Stomach smooth muscle (tissue), 2 donors: ENCODE results near the gene MGME1.

ENCODE experiments used
- H3K27ac ChIP-seq: one replicate; pipeline ENCODE4 v1.7.0; 2013; ENCODE audit warnings: mild to moderate bottlenecking, low read length, inconsistent platforms
- H3K27me3 ChIP-seq, 2 donors: one replicate each; pipeline ENCODE4 v1.7.0; 2013; ENCODE audit warnings: low read length in 2 of 2; ENCODE audit not compliant: insufficient read depth in 2 of 2, control insufficient read depth in 1 of 2
- H3K36me3 ChIP-seq, 2 donors: one replicate each; pipeline ENCODE4 v1.7.0; 2013; ENCODE audit warnings: low read length in 2 of 2; ENCODE audit not compliant: control insufficient read depth in 2 of 2, insufficient read depth in 2 of 2
- H3K4me1 ChIP-seq: one replicate; pipeline ENCODE4 v1.7.0; 2013; ENCODE audit warnings: low read length; ENCODE audit not compliant: control insufficient read depth, insufficient read depth
- H3K4me3 ChIP-seq, 2 donors: one replicate each; pipeline ENCODE4 v1.7.0; 2013; ENCODE audit warnings: low read length in 2 of 2
- H3K9ac ChIP-seq, 2 donors: one replicate each; pipeline ENCODE4 v1.7.0; 2013; ENCODE audit warnings: low read length in 2 of 2, mild to moderate bottlenecking in 1 of 2
- H3K9me3 ChIP-seq, 2 donors: one replicate each; pipeline ENCODE4 v1.7.0; 2013; ENCODE audit warnings: low read length in 2 of 2; ENCODE audit not compliant: control insufficient read depth in 2 of 2
- donor health status: healthy.
- donor health status: Pancreatic carcinoma.

The MGME1 gene

DNA sequence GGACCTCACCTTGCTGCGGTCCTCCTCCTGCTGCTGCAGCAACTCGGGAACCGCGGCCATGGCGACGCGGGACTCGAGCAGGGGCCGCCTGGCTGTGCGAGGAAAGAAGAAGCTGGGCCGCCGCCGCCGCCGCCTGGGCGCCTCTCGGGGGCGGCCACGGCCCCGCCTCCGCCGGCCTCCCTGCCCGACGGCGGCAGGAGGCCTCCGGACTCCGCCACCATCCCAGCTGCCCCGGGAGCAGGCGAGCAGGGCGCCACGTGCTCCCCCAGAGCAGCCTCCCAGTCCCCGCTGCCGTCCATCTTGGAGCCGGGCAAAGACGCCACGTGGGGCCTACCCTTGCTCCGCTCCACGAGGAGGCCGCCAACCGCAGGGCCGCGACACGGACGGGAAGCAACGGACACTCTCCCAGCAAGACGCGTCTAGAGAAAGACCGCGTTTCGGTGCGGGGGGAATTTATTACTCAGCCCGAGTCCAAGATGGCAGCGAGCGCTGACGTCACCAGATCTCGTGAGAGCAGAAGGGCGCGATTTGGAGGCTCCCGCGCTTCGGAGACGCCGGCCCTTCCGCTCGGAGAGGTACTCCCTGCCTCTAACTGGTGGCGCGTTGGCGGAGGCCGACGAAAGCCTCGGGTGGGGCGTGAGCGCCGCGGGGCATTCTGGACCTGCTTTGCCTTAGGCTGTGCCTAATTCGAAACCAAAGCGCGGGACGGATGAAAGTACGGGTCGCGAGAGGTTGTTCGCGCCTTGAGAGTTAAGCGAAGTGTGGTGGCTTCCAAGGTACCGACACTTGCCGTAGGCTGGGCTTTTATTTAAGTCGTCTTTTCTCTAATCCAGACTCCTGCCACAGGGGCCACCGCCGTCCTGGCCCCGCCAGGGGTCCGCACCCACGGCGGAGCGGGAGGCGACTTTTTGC, at the start of gene MGME1, which contains the start of gene SNX5:
Gene MGME1 (plus strand): TSS at position 653 of the 912 bp plus-strand sequence. CDS start 842 bp downstream, outside the sequence.
Gene SNX5 (minus strand): TSS at position 429 of the 912 bp plus-strand sequence. CDS start 369 bp downstream, at position 60.
- peak within 1 kb of the TSS; percentile 93 to 95 for H3K4me3 ChIP-seq
- H3K9me3 ChIP-seq, result no peaks in the 10 kb centered on the region
- peak within 1 kb of the TSS; percentile 89 for H3K27ac ChIP-seq
- no peaks in the 10 kb centered on the region for H3K27me3 ChIP-seq
- peak within 1 kb of the TSS; percentile 91 to 93 for H3K9ac ChIP-seq
- H3K4me1 ChIP-seq, result peaks cover 17% of the 10 kb centered on the region
- H3K36me3 ChIP-seq, result no peaks in the 10 kb centered on the region

DNA sequence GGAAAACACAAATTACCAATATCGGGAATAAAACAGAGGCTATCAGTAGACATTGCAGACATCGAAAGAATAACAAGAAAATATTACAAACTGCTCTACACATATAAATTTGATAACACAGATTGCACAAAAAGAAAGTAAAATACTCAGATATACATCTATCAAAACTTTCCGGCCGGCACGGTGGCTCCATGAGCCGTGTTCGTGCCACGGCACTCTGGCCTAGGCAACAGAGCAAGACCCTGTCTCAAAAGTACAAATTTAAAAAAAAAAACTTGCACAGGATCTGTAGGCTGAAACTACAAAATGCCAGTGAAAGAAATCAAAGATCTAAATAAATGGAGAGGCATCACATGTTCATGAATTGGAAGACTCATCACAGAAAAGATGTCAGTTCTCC, 49.7 kb upstream of the MGME1 start:
- H3K4me1 ChIP-seq, result no peaks in the 10 kb centered on the region
- no peak overlapping the region for H3K27ac ChIP-seq
- H3K36me3 ChIP-seq, result no peaks in the 10 kb centered on the region
- no peak overlapping the region for H3K9ac ChIP-seq
- no peak overlapping the region for H3K4me3 ChIP-seq
- H3K27me3 ChIP-seq, result no peaks in the 10 kb centered on the region
- no peaks in the 10 kb centered on the region for H3K9me3 ChIP-seq

DNA sequence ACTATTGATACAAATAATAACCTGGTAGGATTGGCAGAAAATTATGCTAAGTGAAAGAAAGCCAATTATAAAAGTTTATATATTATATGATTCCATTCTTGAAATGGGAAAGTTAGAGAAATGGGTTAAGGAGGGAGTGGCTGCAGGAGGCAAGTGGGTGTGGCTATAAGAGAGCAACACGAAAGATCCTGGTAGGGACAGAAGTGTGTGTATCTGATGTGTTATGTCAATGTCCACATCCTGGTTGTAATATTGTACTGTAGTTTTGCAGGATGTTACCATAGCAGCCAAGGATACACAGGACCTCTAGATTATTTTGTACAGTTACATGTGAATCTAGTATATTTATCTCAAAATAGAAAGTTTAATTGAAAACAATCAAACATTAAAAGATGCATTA, 47.0 kb upstream of the MGME1 start:
- Histone ChIP-seq H3K27me3 (no peaks in the 10 kb centered on the region), H3K4me3 (no peak overlapping the region), H3K27ac (no peak overlapping the region), H3K4me1 (peaks cover 3% of the 10 kb centered on the region), H3K36me3 (no peaks in the 10 kb centered on the region), H3K9me3 (no peaks in the 10 kb centered on the region), H3K9ac (no peak overlapping the region)

DNA sequence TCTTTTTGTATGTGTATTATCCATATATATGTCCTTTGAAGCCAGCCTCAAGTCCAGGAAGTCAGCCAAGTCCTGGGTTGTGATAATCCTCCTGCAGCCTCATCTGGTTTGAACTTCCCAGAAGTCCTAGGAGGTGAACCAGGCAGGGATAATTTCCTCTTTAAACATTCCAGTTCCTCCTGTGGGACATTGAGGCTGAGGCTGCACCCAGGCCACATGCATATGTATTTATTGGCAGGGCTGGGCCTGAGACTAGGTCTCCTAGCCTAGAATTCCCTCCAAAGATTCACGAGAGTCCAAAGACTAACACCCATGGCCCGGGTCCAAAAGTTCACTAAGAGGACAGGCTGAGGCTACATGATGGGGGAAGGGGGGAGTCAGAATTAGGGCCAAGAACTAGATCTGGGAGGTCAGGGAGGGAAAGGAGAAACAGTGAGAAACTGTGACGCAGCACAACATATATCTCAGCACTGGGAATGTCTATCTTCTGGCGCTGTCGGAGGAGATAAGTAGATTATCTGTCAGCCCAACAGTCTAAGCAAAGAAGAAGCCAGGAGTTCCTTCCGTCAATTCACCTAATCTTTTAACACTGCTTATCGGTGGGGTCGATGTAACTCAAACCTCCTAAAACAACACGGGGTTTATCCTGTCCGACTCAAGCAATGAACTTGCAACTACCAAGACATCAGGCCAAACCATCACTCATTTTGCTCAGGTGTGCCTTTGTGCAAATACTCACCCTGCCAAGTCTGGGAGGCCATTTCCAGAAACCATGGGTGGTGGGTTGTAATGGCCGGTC, 43.5 kb upstream of the MGME1 start:
- H3K4me1 ChIP-seq, result peaks cover 5% of the 10 kb centered on the region
- H3K4me3 ChIP-seq, result no peak overlapping the region
- H3K27me3 ChIP-seq, result no peaks in the 10 kb centered on the region
- no peak overlapping the region for H3K9ac ChIP-seq
- no peak overlapping the region for H3K27ac ChIP-seq
- H3K9me3 ChIP-seq, result no peaks in the 10 kb centered on the region
- no peaks in the 10 kb centered on the region for H3K36me3 ChIP-seq

DNA sequence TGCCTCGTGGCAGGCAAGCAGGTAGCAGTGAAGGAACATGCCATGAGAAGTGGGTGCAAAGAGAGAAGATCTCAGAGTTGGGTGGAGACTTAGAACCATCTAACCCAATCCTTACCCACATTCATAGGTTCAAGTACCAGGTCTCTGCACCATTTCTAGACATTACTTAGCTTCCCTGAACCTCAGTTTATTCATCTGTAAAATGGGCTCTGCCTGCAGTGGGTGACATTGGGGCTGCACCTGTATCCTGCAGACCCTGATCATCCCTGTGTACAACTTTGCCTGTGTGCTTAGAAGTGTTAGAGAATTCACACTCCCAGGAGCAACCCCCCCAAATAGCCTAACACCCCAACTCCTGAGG, 42.9 kb upstream of the MGME1 start:
- H3K9me3 ChIP-seq, result no peaks in the 10 kb centered on the region
- H3K4me1 ChIP-seq, result peaks cover 5% of the 10 kb centered on the region
- H3K4me3 ChIP-seq, result no peak overlapping the region
- no peaks in the 10 kb centered on the region for H3K27me3 ChIP-seq
- no peaks in the 10 kb centered on the region for H3K36me3 ChIP-seq
- H3K9ac ChIP-seq, result no peak overlapping the region
- H3K27ac ChIP-seq, result no peak overlapping the region

DNA sequence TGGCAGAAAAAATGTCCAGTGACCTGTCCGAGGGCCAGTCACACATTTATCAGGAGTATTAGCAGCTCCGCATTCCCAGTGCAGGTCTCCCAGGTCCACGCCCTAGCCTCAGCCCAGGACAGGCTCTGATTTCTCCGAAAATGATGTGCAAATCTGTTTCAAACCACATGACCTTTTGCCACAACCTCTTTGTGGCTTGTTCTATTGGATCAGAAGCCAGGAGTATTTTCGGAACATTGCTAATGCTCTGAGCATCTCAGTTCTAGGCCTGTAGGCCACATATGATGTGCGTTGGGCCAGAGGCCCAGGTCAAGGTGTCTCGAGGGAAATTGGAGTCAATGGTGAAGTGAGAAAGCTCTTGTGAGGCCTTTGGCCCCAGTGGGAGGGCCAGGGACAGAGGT, 40.6 kb upstream of the MGME1 start:
- Histone ChIP-seq H3K9ac (no peak overlapping the region), H3K27ac (no peak overlapping the region), H3K9me3 (peaks cover 0 to 3% of the 10 kb centered on the region in 2 donors), H3K36me3 (no peaks in the 10 kb centered on the region), H3K4me3 (no peak overlapping the region), H3K27me3 (no peaks in the 10 kb centered on the region), H3K4me1 (peaks cover 5% of the 10 kb centered on the region)

GRCh38 chr20:17928633-17929311, 40.0 kb upstream of the MGME1 start:
- Histone ChIP-seq H3K36me3 (no peaks in the 10 kb centered on the region), H3K9ac (no peak overlapping the region), H3K4me1 (peaks cover 5% of the 10 kb centered on the region), H3K4me3 (no peak overlapping the region), H3K9me3 (peaks cover 0 to 3% of the 10 kb centered on the region in 2 donors), H3K27ac (no peak overlapping the region), H3K27me3 (no peaks in the 10 kb centered on the region)

GRCh38 chr20:17931513-17931912, 37.3 kb upstream of the MGME1 start:
- no peaks in the 10 kb centered on the region for H3K36me3 ChIP-seq
- H3K9me3 ChIP-seq, result peaks cover 0 to 3% of the 10 kb centered on the region in 2 donors
- H3K27me3 ChIP-seq, result no peaks in the 10 kb centered on the region
- H3K27ac ChIP-seq, result no peak overlapping the region
- no peak overlapping the region for H3K4me3 ChIP-seq
- peaks cover 10% of the 10 kb centered on the region for H3K4me1 ChIP-seq
- no peak overlapping the region for H3K9ac ChIP-seq

DNA sequence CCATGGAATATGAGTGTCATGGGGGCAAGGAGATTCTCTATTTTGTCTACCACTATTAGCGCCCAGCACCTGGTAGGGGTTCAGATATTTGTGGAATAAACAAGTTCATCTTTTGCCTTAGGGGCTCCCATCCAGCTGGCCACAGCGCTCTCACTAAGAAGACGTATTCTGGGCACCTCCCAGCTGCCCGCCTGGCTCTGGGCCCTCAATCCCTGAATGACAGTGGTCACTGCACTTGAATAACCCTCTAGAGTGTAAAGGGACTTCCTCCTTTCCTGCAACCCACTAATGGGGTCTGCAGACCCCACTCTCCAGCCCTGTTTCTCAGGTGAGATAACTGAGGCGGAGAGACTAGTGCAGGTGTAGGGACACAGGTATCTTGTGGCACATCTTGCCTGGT, 36.4 kb upstream of the MGME1 start:
- no peaks in the 10 kb centered on the region for H3K36me3 ChIP-seq
- no peak overlapping the region for H3K9ac ChIP-seq
- H3K9me3 ChIP-seq, result peaks cover 0 to 3% of the 10 kb centered on the region in 2 donors
- H3K4me3 ChIP-seq, result no peak overlapping the region
- H3K27me3 ChIP-seq, result no peaks in the 10 kb centered on the region
- H3K4me1 ChIP-seq, result peaks cover 18% of the 10 kb centered on the region
- no peak overlapping the region for H3K27ac ChIP-seq

DNA sequence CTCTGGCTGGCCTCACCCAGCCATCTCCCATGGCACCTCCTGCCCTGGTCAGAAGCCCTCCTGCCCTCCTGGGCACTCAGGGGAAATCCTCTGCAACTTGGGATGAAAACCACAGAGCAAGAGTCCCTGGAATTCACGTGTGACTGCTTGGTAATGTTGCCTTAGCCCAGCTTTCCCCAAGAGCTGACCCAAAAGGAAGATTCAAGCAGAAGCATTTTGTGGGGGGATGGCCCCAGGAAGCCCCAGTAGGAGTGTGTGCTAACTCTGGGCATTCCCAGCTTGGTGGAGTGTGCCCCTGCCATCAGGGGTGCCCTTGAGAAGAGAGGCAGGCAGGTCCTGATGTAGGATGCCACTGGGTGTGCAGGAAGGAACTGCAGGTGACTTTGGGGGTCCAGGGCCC, 35.7 kb upstream of the MGME1 start:
- H3K27me3 ChIP-seq, result no peaks in the 10 kb centered on the region
- H3K4me3 ChIP-seq, result no peak overlapping the region
- H3K27ac ChIP-seq, result no peak overlapping the region
- no peaks in the 10 kb centered on the region for H3K36me3 ChIP-seq
- peaks cover 25% of the 10 kb centered on the region for H3K4me1 ChIP-seq
- H3K9ac ChIP-seq, result no peak overlapping the region
- peaks cover 0 to 3% of the 10 kb centered on the region in 2 donors for H3K9me3 ChIP-seq
